NCI-H1694 (cell line): ENCODE data around the gene MAST4.

Source experiments
- DNase-seq: peaks from one replicate; lab custom pipeline; 2025; lab: John Stamatoyannopoulos, UW

Gene MAST4

GRCh38 chr5:67020096-67020615 lies 424.0 kb downstream of the MAST4 start:
- DNase-seq: no peak

GRCh38 chr5:67021031-67021430 lies 424.8 kb downstream of the MAST4 start:
- no peak for DNase-seq

- no peak for DNase-seq
Observed at GRCh38 chr5:67021521-67021920, 425.3 kb downstream of the MAST4 start.

GRCh38 chr5:67021962-67022361 lies 425.8 kb downstream of the MAST4 start:
- DNase-seq: no peak

GRCh38 chr5:67025457-67025856 lies 429.3 kb downstream of the MAST4 start:
- no peak for DNase-seq

- DNase-seq: no peak
Observed at GRCh38 chr5:67026278-67026677, 430.1 kb downstream of the MAST4 start.

GRCh38 chr5:67027171-67027570 lies 431.0 kb downstream of the MAST4 start:
- DNase-seq: no peak

GRCh38 chr5:67028371-67028770 lies 432.2 kb downstream of the MAST4 start:
- DNase-seq: no peak

GRCh38 chr5:67028941-67029340 lies 432.7 kb downstream of the MAST4 start:
- DNase-seq: no peak

GRCh38 chr5:67029481-67029880 lies 433.3 kb downstream of the MAST4 start:
- DNase-seq: no peak

- no peak for DNase-seq
Observed at GRCh38 chr5:67030289-67031056, 434.3 kb downstream of the MAST4 start.

GRCh38 chr5:67031057-67031443 lies 434.9 kb downstream of the MAST4 start:
- no peak for DNase-seq

- DNase-seq: no peak
Observed at GRCh38 chr5:67031692-67032091, 435.5 kb downstream of the MAST4 start.

GRCh38 chr5:67032921-67033664 lies 436.9 kb downstream of the MAST4 start:
- no peak for DNase-seq

- no peak for DNase-seq
Observed at GRCh38 chr5:67033880-67034651, 437.9 kb downstream of the MAST4 start.

GRCh38 chr5:67035098-67035740 lies 439.0 kb downstream of the MAST4 start:
- DNase-seq: no peak

GRCh38 chr5:67037171-67037570 lies 441.0 kb downstream of the MAST4 start:
- DNase-seq: no peak

GRCh38 chr5:67038817-67039603 lies 442.8 kb downstream of the MAST4 start:
- no peak for DNase-seq

- DNase-seq: no peak
Observed at GRCh38 chr5:67042176-67043003, 446.2 kb downstream of the MAST4 start.

- DNase-seq: no peak
Observed at GRCh38 chr5:67043796-67044511, 447.8 kb downstream of the MAST4 start.
